K562 (cell line): Measurements from ENCODE around the gene PRPF39.

Source experiments
- EZH2 ChIP-seq: IDR thresholded peaks from 2 replicates; pipeline ENCODE4 v1.6.1; 2012; ENCODE audit warnings: low read depth, mild to moderate bottlenecking, inconsistent platforms, low read length, borderline replicate concordance
- KAT2B ChIP-seq: IDR thresholded peaks from one replicate; pipeline ENCODE4 v1.6.1; 2012; ENCODE audit warnings: low read depth, mild to moderate bottlenecking, control low read depth, inconsistent platforms, low read length, moderate library complexity
- ZNF507 ChIP-seq: conservative IDR thresholded peaks from 2 replicates; pipeline ENCODE4 v1.6.1; 2017; ENCODE audit warnings: missing genetic modification characterization, missing compliant biosample characterization

GRCh38 chr14:45095143-45095542, 11.2 kb downstream of the PRPF39 start:
- TF ChIP-seq ZNF507 (tag) (no peak), EZH2 (no peak), KAT2B (no peak)
